ENCODE results near the gene PCDHGC5.

The PCDHGC5 gene

GRCh38 chr5:141503681-141504080, 14.8 kb downstream of the PCDHGC5 start:
- DNase-seq (ENCODE audit: low spot score in 2 of 2): no peak
- no peak overlapping the region for H3K27ac Mint-ChIP-seq
- H3K4me3 Mint-ChIP-seq: no peak overlapping the region
- ATAC-seq: no peak
- no peaks in the 10 kb centered on the region for H3K36me3 Mint-ChIP-seq
- H3K4me1 Mint-ChIP-seq: peaks cover 5% of the 10 kb centered on the region
- no peaks in the 10 kb centered on the region for H3K9me3 Mint-ChIP-seq

GRCh38 chr5:141504216-141504615, 15.3 kb downstream of the PCDHGC5 start:
- no peak for DNase-seq (ENCODE audit: low spot score in 2 of 2)
- H3K4me3 Mint-ChIP-seq: no peak overlapping the region
- peaks cover 9% of the 10 kb centered on the region for H3K4me1 Mint-ChIP-seq
- no peaks in the 10 kb centered on the region for H3K9me3 Mint-ChIP-seq
- H3K27ac Mint-ChIP-seq: no peak overlapping the region
- H3K36me3 Mint-ChIP-seq: peaks cover 3% of the 10 kb centered on the region
- no peak for ATAC-seq

DNA sequence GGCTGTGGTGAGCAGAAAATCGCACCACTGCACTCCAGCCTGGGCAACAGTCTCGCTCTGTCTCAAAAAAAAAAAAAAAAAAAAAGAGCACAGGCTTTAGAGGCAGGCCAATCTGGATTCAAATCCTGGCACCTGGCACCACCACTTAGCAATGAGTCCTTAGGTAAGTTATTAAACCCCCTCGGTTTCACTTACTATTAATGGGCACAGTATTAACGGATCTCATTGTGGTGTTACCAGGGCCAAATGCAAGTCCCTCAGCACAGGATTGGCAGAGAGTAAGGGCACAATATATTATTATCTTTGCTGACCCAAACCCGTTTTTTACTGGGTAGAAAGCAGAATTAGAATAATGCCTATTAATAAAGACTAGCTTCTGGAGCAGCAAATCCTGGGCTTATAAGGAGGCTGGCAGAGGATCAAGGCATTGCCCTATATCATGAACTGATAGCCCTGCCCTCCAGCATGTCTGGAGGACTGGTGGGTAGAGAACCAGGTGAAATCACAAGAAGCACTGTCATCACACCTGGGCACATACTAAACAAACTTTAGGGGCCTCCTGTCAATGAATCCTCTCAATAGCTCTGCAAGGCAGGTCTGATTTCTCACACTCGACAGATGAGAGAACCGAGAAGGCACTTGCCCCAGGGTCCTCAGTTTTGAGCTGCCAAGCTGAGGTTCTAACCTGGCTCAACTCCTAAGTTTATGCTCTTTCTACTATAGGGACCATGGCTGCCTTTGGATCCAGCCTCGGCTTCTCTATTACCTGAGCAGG, 17.7 kb downstream of the PCDHGC5 start:
- Mint-ChIP-seq H3K27ac (peak overlapping the region; percentile 15), H3K4me3 (no peak overlapping the region), H3K9me3 (no peaks in the 10 kb centered on the region), H3K36me3 (peaks cover 7% of the 10 kb centered on the region), H3K4me1 (peaks cover 17% of the 10 kb centered on the region)
- no peak for DNase-seq (ENCODE audit: low spot score in 2 of 2)
- ATAC-seq: no peak

DNA sequence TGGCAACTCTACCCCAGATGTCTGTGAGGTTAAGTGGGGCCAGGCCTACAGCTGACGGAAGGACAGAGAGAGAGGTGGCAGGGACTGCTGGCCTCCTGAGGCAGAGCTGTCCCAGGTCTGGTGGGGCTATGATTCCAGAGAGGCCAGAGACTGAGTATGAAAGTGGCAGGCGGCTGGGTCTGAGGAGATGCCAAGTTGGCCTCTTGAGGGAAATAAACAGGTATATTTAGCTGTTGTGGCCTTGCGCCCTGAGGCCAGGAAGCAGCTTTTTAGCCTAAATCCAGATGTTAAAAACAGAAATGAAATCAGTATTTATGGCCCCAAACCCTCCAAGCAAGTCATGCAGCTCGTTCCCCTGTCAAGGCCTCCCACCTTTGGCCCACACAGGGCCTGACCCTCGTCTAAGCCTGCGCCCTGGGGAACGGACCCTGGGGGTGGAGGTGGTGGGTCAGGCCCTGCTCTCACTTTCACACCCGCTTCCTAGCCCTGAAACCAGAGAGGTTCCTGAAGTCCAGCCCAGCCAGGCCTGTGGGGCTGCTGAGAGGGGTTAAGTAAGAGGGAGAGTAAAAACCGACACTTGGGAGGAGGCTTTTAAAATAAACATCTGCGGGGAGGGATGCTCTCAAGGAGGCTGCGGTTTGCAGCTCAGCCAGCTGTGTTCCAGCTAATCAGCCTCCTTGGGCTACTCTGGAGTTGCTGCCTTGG, 18.7 kb downstream of the PCDHGC5 start:
- Mint-ChIP-seq H3K4me1 (peaks cover 21% of the 10 kb centered on the region), H3K9me3 (no peaks in the 10 kb centered on the region), H3K36me3 (peaks cover 7% of the 10 kb centered on the region), H3K27ac (peak overlapping the region; percentile 15), H3K4me3 (no peak overlapping the region)
- ATAC-seq (no peak), DNase-seq (ENCODE audit: low spot score in 2 of 2) (no peak)

DNA sequence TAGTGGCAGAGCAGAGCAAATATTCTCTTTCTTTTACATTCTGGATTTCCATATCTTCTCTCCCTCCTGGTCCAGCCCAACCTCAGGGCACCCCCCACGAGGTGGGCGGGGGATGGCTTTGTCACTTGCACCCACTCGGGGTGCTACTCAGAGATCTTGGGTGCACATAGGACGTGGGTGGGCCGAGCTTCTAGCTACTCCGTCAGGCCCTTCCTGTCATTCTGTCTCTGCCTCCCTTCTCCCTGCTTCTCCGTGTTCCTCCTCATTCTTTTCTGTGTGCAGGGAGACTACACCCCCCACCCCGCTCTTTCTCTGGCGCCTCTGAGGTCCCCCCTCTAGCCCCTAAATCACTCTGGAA, 19.5 kb downstream of the PCDHGC5 start:
- DNase-seq (ENCODE audit: low spot score in 2 of 2) (no peak), ATAC-seq (no peak)
- Mint-ChIP-seq H3K4me1 (peaks cover 30% of the 10 kb centered on the region), H3K27ac (peak overlapping the region; percentile 20), H3K36me3 (peaks cover 7% of the 10 kb centered on the region), H3K4me3 (no peak overlapping the region), H3K9me3 (no peaks in the 10 kb centered on the region)

DNA sequence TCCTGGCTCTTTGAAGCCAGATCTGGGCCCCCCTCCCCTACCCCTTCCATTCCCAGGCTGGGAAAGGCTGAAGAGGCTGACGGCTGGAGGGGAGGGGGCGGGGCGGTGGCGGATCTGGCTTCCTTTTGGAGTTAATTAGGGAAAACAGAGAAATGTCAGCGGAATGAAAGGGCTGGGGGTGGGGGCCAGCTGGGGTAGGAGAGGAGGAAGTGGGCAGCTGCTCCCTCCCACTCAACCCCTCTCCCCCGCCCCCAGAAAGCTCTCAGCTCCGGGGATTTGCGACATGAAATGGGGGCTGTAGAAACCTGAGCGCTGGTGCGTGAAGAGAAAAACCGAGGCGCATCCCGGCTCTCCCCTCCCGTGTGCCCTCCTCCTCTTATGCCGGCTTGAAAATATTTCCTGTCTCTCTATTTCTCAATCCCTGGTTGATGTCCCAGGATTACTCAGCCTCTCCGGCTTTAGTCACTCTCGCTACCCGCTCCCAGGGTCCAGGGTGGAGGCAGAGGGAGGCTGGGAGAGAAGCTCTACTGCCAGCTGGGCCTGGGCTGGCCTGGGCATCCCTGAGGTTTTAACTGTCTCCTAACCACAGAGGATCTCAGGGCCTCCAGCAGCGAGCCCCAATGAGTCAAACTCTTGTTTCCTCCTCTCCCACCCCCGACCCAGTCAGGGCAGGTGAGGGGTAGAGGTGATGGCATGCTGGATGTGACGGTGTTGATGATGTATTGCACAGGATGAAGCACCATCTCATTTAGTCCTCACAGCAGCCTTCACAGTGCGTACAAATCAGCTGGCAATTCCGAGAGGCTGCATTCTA, 20.1 kb downstream of the PCDHGC5 start:
- peaks cover 7% of the 10 kb centered on the region for H3K36me3 Mint-ChIP-seq
- H3K4me1 Mint-ChIP-seq: peaks cover 36% of the 10 kb centered on the region
- DNase-seq (ENCODE audit: low spot score in 2 of 2) (no peak), ATAC-seq (peak; percentile 29)
- peak overlapping the region; percentile 67 for H3K27ac Mint-ChIP-seq
- H3K9me3 Mint-ChIP-seq: no peaks in the 10 kb centered on the region
- peak overlapping the region; percentile 33 for H3K4me3 Mint-ChIP-seq

DNA sequence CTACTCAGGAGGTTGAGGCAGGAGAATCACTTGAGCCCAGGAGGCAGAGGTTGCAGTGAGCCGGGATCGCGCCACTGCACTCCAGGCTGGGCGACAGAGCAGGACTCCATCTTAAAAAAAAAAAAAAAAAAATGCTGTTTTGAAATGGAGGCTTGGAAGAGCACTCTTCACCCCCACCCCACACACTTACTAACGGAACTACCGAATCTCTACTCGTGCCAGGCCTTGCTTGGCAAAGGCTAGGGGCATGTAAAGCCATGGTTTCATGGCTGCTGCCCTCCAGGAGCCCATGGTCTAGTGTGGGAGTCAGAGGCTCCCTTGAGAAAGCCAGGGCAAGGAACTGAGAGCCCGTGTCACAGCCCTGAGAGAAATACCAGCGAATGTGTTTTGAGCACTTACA, 21.3 kb downstream of the PCDHGC5 start:
- peaks cover 47% of the 10 kb centered on the region for H3K4me1 Mint-ChIP-seq
- H3K9me3 Mint-ChIP-seq: no peaks in the 10 kb centered on the region
- H3K27ac Mint-ChIP-seq: peak overlapping the region; percentile 23
- H3K36me3 Mint-ChIP-seq: peaks cover 7% of the 10 kb centered on the region
- ATAC-seq: no peak
- no peak for DNase-seq (ENCODE audit: low spot score in 2 of 2)
- H3K4me3 Mint-ChIP-seq: no peak overlapping the region

DNA sequence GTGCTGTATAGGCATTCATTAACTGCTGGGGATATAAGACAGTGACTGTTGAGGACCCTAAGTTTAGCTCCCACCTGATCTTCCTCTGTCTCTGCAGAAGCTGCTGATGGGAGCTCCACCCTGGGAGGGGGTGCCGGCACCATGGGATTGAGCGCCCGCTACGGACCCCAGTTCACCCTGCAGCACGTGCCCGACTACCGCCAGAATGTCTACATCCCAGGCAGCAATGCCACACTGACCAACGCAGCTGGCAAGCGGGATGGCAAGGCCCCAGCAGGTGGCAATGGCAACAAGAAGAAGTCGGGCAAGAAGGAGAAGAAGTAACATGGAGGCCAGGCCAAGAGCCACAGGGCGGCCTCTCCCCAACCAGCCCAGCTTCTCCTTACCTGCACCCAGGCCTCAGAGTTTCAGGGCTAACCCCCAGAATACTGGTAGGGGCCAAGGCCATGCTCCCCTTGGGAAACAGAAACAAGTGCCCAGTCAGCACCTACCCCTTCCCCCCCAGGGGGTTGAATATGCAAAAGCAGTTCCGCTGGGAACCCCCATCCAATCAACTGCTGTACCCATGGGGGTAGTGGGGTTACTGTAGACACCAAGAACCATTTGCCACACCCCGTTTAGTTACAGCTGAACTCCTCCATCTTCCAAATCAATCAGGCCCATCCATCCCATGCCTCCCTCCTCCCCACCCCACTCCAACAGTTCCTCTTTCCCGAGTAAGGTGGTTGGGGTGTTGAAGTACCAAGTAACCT, 22.1 kb downstream of the PCDHGC5 start:
- H3K4me3 Mint-ChIP-seq: no peak overlapping the region
- no peaks in the 10 kb centered on the region for H3K9me3 Mint-ChIP-seq
- no peak overlapping the region for H3K27ac Mint-ChIP-seq
- H3K4me1 Mint-ChIP-seq: peaks cover 54% of the 10 kb centered on the region
- DNase-seq (ENCODE audit: low spot score in 2 of 2) (no peak), ATAC-seq (no peak)
- peaks cover 7% of the 10 kb centered on the region for H3K36me3 Mint-ChIP-seq

DNA sequence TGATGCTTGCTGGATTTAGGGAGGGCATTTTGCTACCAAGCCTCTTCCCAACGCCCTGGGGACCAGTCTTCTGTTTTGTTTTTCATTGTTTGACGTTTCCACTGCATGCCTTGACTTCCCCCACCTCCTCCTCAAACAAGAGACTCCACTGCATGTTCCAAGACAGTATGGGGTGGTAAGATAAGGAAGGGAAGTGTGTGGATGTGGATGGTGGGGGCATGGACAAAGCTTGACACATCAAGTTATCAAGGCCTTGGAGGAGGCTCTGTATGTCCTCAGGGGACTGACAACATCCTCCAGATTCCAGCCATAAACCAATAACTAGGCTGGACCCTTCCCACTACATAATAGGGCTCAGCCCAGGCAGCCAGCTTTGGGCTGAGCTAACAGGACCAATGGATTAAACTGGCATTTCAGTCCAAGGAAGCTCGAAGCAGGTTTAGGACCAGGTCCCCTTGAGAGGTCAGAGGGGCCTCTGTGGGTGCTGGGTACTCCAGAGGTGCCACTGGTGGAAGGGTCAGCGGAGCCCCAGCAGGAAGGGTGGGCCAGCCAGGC, 23.0 kb downstream of the PCDHGC5 start:
- ATAC-seq (no peak), DNase-seq (ENCODE audit: low spot score in 2 of 2) (no peak)
- Mint-ChIP-seq H3K4me1 (peaks cover 62% of the 10 kb centered on the region), H3K4me3 (peak overlapping the region; percentile 77), H3K9me3 (no peaks in the 10 kb centered on the region), H3K27ac (peak overlapping the region; percentile 97), H3K36me3 (peaks cover 7% of the 10 kb centered on the region)

DNA sequence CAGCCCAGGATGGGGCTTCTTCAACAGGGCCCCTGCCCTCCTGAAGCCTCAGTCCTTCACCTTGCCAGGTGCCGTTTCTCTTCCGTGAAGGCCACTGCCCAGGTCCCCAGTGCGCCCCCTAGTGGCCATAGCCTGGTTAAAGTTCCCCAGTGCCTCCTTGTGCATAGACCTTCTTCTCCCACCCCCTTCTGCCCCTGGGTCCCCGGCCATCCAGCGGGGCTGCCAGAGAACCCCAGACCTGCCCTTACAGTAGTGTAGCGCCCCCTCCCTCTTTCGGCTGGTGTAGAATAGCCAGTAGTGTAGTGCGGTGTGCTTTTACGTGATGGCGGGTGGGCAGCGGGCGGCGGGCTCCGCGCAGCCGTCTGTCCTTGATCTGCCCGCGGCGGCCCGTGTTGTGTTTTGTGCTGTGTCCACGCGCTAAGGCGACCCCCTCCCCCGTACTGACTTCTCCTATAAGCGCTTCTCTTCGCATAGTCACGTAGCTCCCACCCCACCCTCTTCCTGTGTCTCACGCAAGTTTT, 23.6 kb downstream of the PCDHGC5 start:
- DNase-seq (ENCODE audit: low spot score in 2 of 2) (peak; percentile 86 to 92), ATAC-seq (peak; percentile 49)
- Mint-ChIP-seq H3K27ac (peak overlapping the region; percentile 97), H3K4me3 (peak overlapping the region; percentile 77), H3K4me1 (peaks cover 68% of the 10 kb centered on the region), H3K36me3 (peaks cover 7% of the 10 kb centered on the region), H3K9me3 (no peaks in the 10 kb centered on the region)

- Mint-ChIP-seq H3K4me1 (peaks cover 74% of the 10 kb centered on the region), H3K9me3 (no peaks in the 10 kb centered on the region), H3K36me3 (peaks cover 7% of the 10 kb centered on the region), H3K27ac (peak overlapping the region; percentile 97), H3K4me3 (peak overlapping the region; percentile 77)
- peak; percentile 50 for ATAC-seq
- DNase-seq (ENCODE audit: low spot score in 2 of 2): no peak
These were observed 24.2 kb downstream of the PCDHGC5 start for GRCh38 chr5:141512911-141513626.

DNA sequence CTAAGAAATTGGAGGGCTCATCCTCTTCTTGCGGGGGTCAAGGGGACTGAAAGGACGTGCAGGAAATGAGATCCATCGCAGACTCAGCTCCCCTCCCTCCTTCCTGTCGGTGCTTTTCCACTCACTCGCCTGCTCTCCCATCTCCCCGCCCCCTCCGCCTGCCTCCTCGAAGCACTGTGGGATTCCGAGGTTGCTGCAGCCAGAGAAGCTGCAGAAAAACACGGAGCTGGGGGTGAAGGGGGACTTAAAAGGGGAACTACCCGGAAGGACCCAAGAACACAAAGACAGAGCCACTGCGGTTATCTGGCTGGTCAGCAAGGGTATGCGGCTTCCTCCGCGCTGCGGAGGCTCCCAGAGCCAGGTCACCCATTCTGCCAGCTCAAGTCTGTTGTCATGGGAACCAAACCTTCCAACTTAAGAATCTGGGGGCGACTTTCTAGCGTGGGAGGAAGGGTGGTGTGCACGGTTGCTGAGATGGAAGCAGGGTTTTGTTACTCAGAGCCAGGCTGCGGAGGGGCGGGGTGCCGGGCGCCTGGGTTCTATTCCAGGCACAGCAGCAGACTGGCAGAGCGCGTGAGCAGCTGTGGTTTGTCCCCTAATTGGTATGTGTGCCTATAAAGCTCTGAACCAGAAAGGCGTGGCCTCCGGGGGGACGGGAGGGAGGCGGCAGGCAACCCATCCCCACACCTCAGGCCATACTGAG, 24.9 kb downstream of the PCDHGC5 start:
- peak overlapping the region; percentile 97 for H3K27ac Mint-ChIP-seq
- ATAC-seq (peak; percentile 74), DNase-seq (ENCODE audit: low spot score in 2 of 2) (no peak)
- H3K9me3 Mint-ChIP-seq: no peaks in the 10 kb centered on the region
- H3K36me3 Mint-ChIP-seq: peaks cover 7% of the 10 kb centered on the region
- peak overlapping the region; percentile 77 for H3K4me3 Mint-ChIP-seq
- H3K4me1 Mint-ChIP-seq: peaks cover 70% of the 10 kb centered on the region

DNA sequence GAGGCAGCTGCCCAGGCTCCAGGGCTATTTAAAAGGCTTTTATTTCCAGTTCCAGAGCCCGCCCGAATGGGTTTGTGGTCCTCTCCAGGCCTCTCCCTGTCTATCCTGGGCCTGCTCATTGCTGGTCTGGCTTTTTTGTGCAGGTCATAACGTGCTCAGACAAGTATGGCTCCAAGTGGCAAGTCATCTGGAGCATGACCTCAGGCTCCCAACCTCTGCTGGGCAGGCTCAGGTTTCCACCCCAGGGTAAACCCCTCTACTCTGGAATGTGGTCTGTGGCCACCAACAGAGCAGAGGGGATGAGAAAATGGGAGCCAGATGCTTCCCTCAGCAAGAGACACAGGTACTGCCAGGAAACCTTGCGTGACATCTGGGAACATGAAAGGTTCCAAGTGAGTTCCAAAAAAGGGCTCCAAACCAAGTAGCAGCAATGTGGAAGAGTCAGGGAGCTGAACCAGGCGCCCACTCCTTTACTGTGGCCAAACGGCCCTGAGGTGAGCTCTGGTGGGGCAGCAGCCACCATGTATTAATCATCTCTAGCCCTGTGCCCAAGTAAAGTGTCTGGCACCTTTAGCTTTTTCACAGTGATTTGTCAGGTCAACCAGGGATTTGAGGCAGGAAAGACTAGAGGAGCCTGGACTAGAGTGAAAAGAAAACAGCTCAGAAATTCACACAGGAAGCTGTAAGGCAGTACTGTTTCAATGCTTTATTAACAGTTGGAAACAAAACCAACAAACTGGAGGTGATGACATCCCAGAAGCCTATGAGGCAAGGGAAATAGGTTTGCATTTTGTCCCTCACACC, 25.7 kb downstream of the PCDHGC5 start:
- H3K27ac Mint-ChIP-seq: peak overlapping the region; percentile 97
- ATAC-seq: peak; percentile 37
- peak overlapping the region; percentile 77 for H3K4me3 Mint-ChIP-seq
- H3K36me3 Mint-ChIP-seq: peaks cover under 1% of the 10 kb centered on the region
- no peaks in the 10 kb centered on the region for H3K9me3 Mint-ChIP-seq
- peaks cover 63% of the 10 kb centered on the region for H3K4me1 Mint-ChIP-seq
- DNase-seq (ENCODE audit: low spot score in 2 of 2): no peak
